ENCODE data around the gene ADAMTSL5. TPM values are rescaled to one million over a fixed set of nuclear protein-coding genes. Genes with fewer than 3 reads are reported as not detected.

The ADAMTSL5 gene
- total and polyA plus RNA-seq, 9 of the 15 experiments (the other 6 are each of a cell fraction or from before 2014, with no cell fraction given), result 1.0 to 11.6 (median 4.1) TPM

GRCh38 chr19:1468274-1468820, 44.5 kb downstream of the ADAMTSL5 start:
- H3K9me3 ChIP-seq (replicated peaks; ENCODE audit: control insufficient read depth, insufficient read depth, low read depth, low read length), result no peaks in the 10 kb centered on the region
- FAIRE-seq (no peak), ATAC-seq (no peak), DNase-seq (ENCODE audit: extremely low read depth in 1 of 4, low spot score in 3 of 4) (no peak)
- H3K4me1 ChIP-seq (replicated peaks in 1 of 2; ENCODE audit: control insufficient read depth in 2 of 2, insufficient read depth in 2 of 2, low read length in 2 of 2), result peaks cover 6 to 70% of the 10 kb centered on the region in 2 experiments; a peak in 4 of 5 replicates
- CTCF ChIA-PET (ENCODE audit: low intra/inter-chr PET ratio), result no interaction called here
- H3K9ac ChIP-seq (ENCODE audit: insufficient read depth in 1 of 2, low read depth in 2 of 2, low read length in 2 of 2), result no peak overlapping the region
- in situ Hi-C loops (cut with MboI), result no loop called here
- H3K27me3 ChIP-seq (ENCODE audit: control insufficient read depth in 2 of 2, insufficient read depth in 2 of 2, low read length in 2 of 2), result no peaks in the 10 kb centered on the region
- TF ChIP-seq NEUROD1 (IDR thresholded peaks at IDR 0.05; ENCODE audit: borderline replicate concordance, low read depth, low read length, partially characterized antibody), result no peak
- TF ChIP-seq HNRNPL (IDR thresholded peaks at IDR 0.05; ENCODE audit: low read depth, low read length), result peak; percentile 80; the same call in 1 of the 2 replicates
- peak; percentile 48 for TF ChIP-seq POLR2G (IDR thresholded peaks at IDR 0.05; ENCODE audit: low read depth, low read length)
- H2AFZ ChIP-seq (ENCODE audit: low read depth, low read length), result no peak overlapping the region
- H3K36me3 ChIP-seq (ENCODE audit: control insufficient read depth, insufficient read depth, low read length), result no peaks in the 10 kb centered on the region
- intact Hi-C loops (cut with micrococcal nuclease), result no loop called here
- POLR2A ChIA-PET, result no interaction called here
- H3K4me3 ChIP-seq, result no peak overlapping the region
- BruUV-seq (replicated peaks), result no TSS peak
- no peak overlapping the region for H3K27ac ChIP-seq (ENCODE audit: extremely low read depth, low read depth, low read length)
- peaks cover 14% of the 10 kb centered on the region for H4K20me1 ChIP-seq (replicated peaks; ENCODE audit: control insufficient read depth, insufficient read depth, low read length)
- H3K4me2 ChIP-seq (ENCODE audit: insufficient read depth, low read length), result no peak overlapping the region
- H3K9me1 ChIP-seq (ENCODE audit: control insufficient read depth, insufficient read depth, low read length), result no peaks in the 10 kb centered on the region
- WGBS (ENCODE audit: insufficient coverage, low coverage, missing lambda C conversion rate), result 93% methylated on average over 20 of the region's 49 CpGs
- peaks cover 21% of the 10 kb centered on the region for H3K79me2 ChIP-seq (ENCODE audit: control insufficient read depth, insufficient read depth, low read length)

GRCh38 chr19:1467490-1468273, 45.1 kb downstream of the ADAMTSL5 start:
- H3K9me3 ChIP-seq (replicated peaks; ENCODE audit: control insufficient read depth, insufficient read depth, low read depth, low read length), result no peaks in the 10 kb centered on the region
- DNase-seq (ENCODE audit: extremely low read depth in 1 of 4, low spot score in 3 of 4) (no peak), FAIRE-seq (no peak), ATAC-seq (no peak)
- TF ChIP-seq TAL1 (IDR thresholded peaks at IDR 0.05) (no peak), RBFOX2 (IDR thresholded peaks at IDR 0.05; ENCODE audit: low read depth, low read length) (peak; percentile 12; the same call in 1 of the 2 replicates)
- H3K79me2 ChIP-seq (ENCODE audit: control insufficient read depth, insufficient read depth, low read length), result peaks cover 21% of the 10 kb centered on the region
- no peak overlapping the region for H3K9ac ChIP-seq (ENCODE audit: insufficient read depth in 1 of 2, low read depth in 2 of 2, low read length in 2 of 2)
- POLR2A ChIA-PET, result interaction anchor here (0.7 to 1.2 kb wide), 3 partner anchors 10 to 201 kb away, joined by 3 to 8 read pairs (median 4); no protein-coding TSS in a partner anchor
- in situ Hi-C loops (cut with MboI) (no loop called here), intact Hi-C loops (cut with micrococcal nuclease) (no loop called here)
- CTCF ChIA-PET (ENCODE audit: low intra/inter-chr PET ratio), result no interaction called here
- 97% methylated on average over 16 of the region's 92 CpGs for WGBS (ENCODE audit: insufficient coverage, low coverage, missing lambda C conversion rate)
- no peak overlapping the region for H2AFZ ChIP-seq (ENCODE audit: low read depth, low read length)
- no TSS peak for BruUV-seq (replicated peaks)
- no peaks in the 10 kb centered on the region for H3K9me1 ChIP-seq (ENCODE audit: control insufficient read depth, insufficient read depth, low read length)
- no peaks in the 10 kb centered on the region for H3K27me3 ChIP-seq (ENCODE audit: control insufficient read depth in 2 of 2, insufficient read depth in 2 of 2, low read length in 2 of 2)
- no peak overlapping the region for H3K27ac ChIP-seq (ENCODE audit: extremely low read depth, low read depth, low read length)
- H3K4me2 ChIP-seq (ENCODE audit: insufficient read depth, low read length), result no peak overlapping the region
- H4K20me1 ChIP-seq (replicated peaks; ENCODE audit: control insufficient read depth, insufficient read depth, low read length), result peaks cover 14% of the 10 kb centered on the region
- H3K36me3 ChIP-seq (ENCODE audit: control insufficient read depth, insufficient read depth, low read length), result no peaks in the 10 kb centered on the region
- H3K4me3 ChIP-seq, result no peak overlapping the region
- H3K4me1 ChIP-seq (replicated peaks in 1 of 2; ENCODE audit: control insufficient read depth in 2 of 2, insufficient read depth in 2 of 2, low read length in 2 of 2), result peaks cover 6 to 63% of the 10 kb centered on the region in 2 experiments; a peak in 4 of 5 replicates
